RWPE2 (cell line): ENCODE measurements around the gene TSHZ2.

Source experiments
- ATAC-seq: fragments of 200-7000 bp; cut with Tn5 transposase; 3 replicates; pipeline ENCODE4 v1.9.1; 2021; ENCODE audit warnings: low read depth
- DNase-seq: peaks from one replicate; pipeline ENCODE4 v3.0.0-alpha.2; 2020; ENCODE audit warnings: low spot score
- H3K27ac ChIP-seq: fragments of 450-650 bp; 2 replicates; pipeline ENCODE4 v1.5.1; 2017; ENCODE audit warnings: mild to moderate bottlenecking; ENCODE audit not compliant: poor library complexity, severe bottlenecking
- H3K27me3 ChIP-seq: fragments of 250-450 bp; sonication (Bioruptor Pico); 2 replicates; pipeline ENCODE4 v1.5.1; 2021; ENCODE audit warnings: mild to moderate bottlenecking, moderate library complexity; ENCODE audit not compliant: insufficient read depth, poor library complexity, severe bottlenecking
- H3K36me3 ChIP-seq: fragments of 250-450 bp; sonication (Bioruptor Pico); 2 replicates; pipeline ENCODE4 v1.5.1; 2020; ENCODE audit warnings: low read depth, mild to moderate bottlenecking, moderate library complexity
- H3K4me1 ChIP-seq: fragments of 250-450 bp; sonication (Bioruptor Pico); 2 replicates; pipeline ENCODE4 v1.5.1; 2021; ENCODE audit warnings: mild to moderate bottlenecking, moderate library complexity; ENCODE audit not compliant: insufficient read depth, poor library complexity, severe bottlenecking
- H3K4me3 ChIP-seq: fragments of 250-450 bp; sonication (Bioruptor Pico); 2 replicates; pipeline ENCODE4 v1.5.1; 2021; ENCODE audit warnings: mild to moderate bottlenecking, moderate library complexity; ENCODE audit not compliant: severe bottlenecking
- H3K9me3 ChIP-seq: fragments of 250-450 bp; sonication (Bioruptor Pico); 2 replicates; pipeline ENCODE4 v1.5.1; 2021; ENCODE audit warnings: mild to moderate bottlenecking, moderate library complexity; ENCODE audit not compliant: severe bottlenecking
- CTCF ChIP-seq: fragments of 450-650 bp; IDR thresholded peaks from one replicate; pipeline ENCODE4 v1.5.1; 2017; ENCODE audit warnings: mild to moderate bottlenecking, moderate library complexity; ENCODE audit not compliant: poor library complexity, severe bottlenecking

Gene TSHZ2

GRCh38 chr20:53001498-53002301, 29.5 kb downstream of the TSHZ2 start:
- ATAC-seq (no peak; the same call in 2 of the 3 replicates), DNase-seq (no peak)
- TF ChIP-seq CTCF = no peak
- no peak overlapping the region for H3K4me3 ChIP-seq
- no peak overlapping the region for H3K27ac ChIP-seq
- no peaks in the 10 kb centered on the region for H3K4me1 ChIP-seq
- H3K27me3 ChIP-seq = no peaks in the 10 kb centered on the region
- no peaks in the 10 kb centered on the region for H3K36me3 ChIP-seq
- H3K9me3 ChIP-seq = no peaks in the 10 kb centered on the region

- H3K4me3 ChIP-seq = no peak overlapping the region
- H3K27ac ChIP-seq = no peak overlapping the region
Measured at GRCh38 chr20:53002786-53003185, 30.6 kb downstream of the TSHZ2 start.

GRCh38 chr20:53003420-53004154, 31.4 kb downstream of the TSHZ2 start:
- no peak for DNase-seq
- Histone ChIP-seq H3K27me3 (no peaks in the 10 kb centered on the region), H3K27ac (no peak overlapping the region), H3K9me3 (no peaks in the 10 kb centered on the region), H3K4me1 (no peaks in the 10 kb centered on the region), H3K36me3 (no peaks in the 10 kb centered on the region), H3K4me3 (no peak overlapping the region)
- ATAC-seq = no peak
- TF ChIP-seq CTCF = no peak

More at GRCh38 chr20:53002786-53003185, 30.6 kb downstream of the TSHZ2 start:
- ATAC-seq (no peak), DNase-seq (no peak)
- Histone ChIP-seq H3K4me1 (no peaks in the 10 kb centered on the region), H3K9me3 (no peaks in the 10 kb centered on the region), H3K36me3 (no peaks in the 10 kb centered on the region), H3K27me3 (no peaks in the 10 kb centered on the region)
- TF ChIP-seq CTCF = no peak

- Histone ChIP-seq H3K4me1 (no peaks in the 10 kb centered on the region), H3K9me3 (no peaks in the 10 kb centered on the region), H3K27me3 (no peaks in the 10 kb centered on the region), H3K36me3 (no peaks in the 10 kb centered on the region), H3K4me3 (no peak overlapping the region), H3K27ac (no peak overlapping the region)
- TF ChIP-seq CTCF = no peak
- ATAC-seq (no peak), DNase-seq (no peak)
Measured at GRCh38 chr20:53004267-53004813, 32.2 kb downstream of the TSHZ2 start.
